Amygdala (tissue), 56 donors: ENCODE data around the gene SHANK2.

Source experiments
- DNase-seq, 56 donors: peaks; one replicate each; lab custom pipeline; 2025; lab: John Stamatoyannopoulos, UW

Gene SHANK2

GRCh38 chr11:71252269-71252769 is at the start of gene SHANK2:
SHANK2 (minus strand) TSS chr11:71252577; CDS start chr11:71147326, 105,251 bp downstream.
- DNase-seq = no peak

DNA sequence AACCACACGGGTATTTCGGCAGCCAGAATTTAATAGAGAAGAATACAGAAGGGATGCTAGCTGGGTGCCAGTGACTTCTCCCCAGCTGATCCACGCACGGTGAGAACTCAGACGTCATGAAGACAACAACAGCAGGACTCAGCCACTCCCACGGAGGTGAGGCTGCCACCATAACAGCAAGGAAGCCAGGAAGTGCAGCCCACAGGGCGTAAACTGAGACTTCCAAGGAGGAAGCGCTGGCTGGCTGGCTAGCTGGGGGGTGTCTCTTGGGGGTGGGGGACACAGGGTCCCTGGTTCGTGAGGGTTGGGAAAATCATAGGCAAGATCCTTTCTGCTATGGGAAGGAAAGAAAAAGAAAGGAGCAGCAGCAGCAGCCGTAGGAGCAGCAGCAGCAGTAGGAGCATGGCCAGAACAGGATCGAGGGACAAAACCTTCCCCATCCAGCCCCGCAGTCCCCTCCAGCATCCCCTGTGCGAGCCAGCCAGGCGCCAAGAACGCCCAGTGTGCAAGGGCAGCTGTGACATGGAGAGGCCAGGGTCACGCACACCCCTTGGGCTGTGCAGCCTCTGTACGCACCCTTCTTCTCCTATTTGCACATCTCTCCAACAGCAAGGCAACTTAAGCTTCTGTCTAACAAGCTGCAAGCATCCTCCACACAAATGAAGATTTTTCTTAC is 49.6 kb upstream of the SHANK2 start:
- DNase-seq = no peak

DNA sequence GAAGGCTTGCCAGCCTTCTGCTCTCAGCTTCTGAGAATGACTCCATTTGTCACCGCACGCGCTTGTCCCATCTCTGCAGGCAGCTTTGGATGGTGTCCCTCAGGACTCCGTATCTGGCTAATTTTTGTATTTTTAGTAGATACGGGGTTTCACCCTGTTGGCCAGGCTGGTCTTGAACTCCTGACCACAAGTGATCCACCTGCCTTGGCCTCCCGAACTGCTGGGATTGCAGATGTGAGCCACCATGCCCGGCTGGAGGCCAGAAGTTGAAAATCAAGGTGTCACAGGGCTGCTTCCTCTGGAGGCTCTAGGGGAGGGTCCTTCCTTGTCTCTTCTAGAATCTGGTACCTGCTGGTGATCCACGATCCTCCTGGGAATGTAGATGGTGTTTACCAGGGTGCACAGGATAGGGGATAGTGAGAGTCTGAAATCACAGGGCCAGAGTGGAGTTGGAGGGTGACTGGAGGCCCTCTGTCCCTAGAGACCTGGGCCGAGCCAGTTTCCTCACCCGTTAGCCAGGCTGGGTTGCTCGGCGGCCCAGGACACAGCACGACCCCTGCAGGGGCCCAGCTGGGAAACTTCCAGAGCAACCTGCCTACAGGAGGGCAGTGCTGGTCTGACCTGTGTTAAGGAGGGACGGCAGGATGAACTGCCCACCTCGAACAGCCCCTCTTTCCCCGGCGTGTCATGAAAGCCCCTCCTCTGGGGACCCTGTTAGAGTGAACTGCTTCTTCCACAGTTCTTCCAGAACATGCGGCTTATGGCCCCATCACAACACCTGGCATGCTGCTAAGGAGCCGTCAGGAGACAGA is 48.9 kb upstream of the SHANK2 start:
- no peak for DNase-seq

GRCh38 chr11:71300187-71300586 is 47.8 kb upstream of the SHANK2 start:
- DNase-seq = no peak

GRCh38 chr11:71298761-71299181 is 46.4 kb upstream of the SHANK2 start:
- DNase-seq = no peak

GRCh38 chr11:71298016-71298550 is 45.7 kb upstream of the SHANK2 start:
- DNase-seq = no peak

GRCh38 chr11:71294846-71295600 is 42.6 kb upstream of the SHANK2 start:
- no peak for DNase-seq

GRCh38 chr11:71293961-71294782 is 41.8 kb upstream of the SHANK2 start:
- no peak for DNase-seq

- DNase-seq = peak in 39 of 56 donors; percentile 1 to 64 (median 21)
Measured at GRCh38 chr11:71286701-71287643, 34.6 kb upstream of the SHANK2 start.

- DNase-seq = no peak
Measured at GRCh38 chr11:71285111-71285510, 32.7 kb upstream of the SHANK2 start.

GRCh38 chr11:71284525-71285092 is 32.2 kb upstream of the SHANK2 start:
- DNase-seq = peak in 1 of 56 donors; percentile 32

DNA sequence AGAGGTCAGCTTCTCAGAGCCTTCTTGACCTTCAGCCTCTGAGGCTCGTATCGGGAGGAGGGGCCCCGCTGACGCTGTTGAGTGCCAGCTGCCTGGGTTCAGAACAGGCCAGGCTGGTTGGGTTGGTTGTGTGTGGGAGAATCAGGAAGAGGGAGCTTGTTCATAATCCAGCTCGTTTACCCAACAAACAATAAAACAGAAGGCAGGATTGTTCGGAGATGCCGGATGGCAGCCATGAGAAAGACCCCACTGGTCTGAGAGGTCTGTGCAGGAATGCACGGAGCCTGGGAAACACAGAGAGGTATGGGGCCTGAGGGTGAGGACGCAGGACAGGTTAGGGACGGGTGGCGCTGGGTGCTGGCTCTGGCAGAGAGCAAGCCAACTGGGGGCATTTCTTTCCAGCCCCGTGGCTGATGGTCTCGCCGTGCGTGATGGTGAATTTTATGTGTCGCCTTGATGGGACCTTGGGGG is 31.6 kb upstream of the SHANK2 start:
- no peak for DNase-seq

DNA sequence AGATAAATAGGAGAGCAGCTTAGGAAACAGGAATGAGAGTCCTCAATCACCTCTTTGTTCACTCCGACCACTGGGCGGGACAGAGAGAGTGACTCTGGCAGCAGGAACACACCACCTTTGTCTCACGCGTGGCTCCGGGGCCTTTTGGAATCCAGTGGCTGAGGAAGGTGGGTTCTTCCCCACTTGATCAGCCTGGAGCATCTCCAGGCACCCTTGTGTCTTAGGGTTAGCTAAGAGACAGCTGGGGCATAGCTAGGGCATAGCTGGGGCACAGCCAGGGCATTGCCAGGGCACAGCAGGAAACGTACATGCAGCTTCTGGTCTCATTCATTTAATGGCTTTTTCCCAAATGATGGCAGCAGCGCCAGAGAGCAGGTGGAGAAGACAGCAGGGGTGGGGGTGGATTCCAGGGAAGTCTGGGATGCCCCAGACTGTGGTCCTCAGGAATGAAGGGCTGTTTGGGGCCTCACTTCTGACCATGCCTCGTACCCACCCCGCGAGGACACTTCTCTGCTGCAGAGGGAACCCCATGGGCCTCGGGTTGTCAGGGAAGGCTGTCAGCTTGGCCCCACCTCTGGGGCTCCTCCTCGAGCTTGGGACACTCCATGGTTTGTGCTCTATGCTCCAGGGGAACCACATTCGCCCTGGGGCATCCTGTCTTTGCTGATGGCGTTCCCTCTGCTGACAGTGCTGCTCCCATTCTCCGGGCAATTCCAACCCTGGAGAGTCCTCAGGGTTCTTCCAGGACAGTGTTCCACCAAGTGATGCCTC is 30.4 kb upstream of the SHANK2 start:
- DNase-seq = peak in 1 of 56 donors; percentile 14

DNA sequence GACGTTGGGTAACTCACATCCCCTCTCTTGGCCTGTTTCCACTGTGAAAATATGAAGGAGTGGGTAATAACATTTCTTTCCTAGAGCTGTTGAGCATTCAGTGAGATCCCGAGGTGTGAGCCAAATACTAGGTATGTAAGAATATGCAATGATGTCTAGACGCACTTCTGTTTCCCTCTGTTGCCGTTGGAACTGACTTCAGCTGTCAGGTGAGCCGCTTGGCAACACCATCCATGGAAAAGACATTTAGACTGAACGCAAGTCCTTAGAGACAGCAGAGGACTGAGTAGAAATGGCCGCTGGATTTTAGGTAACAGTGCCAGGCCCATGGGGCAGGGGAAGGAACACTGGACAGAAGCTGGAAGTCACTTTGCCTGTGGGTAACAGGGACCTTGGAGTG is 29.5 kb upstream of the SHANK2 start:
- DNase-seq = no peak

DNA sequence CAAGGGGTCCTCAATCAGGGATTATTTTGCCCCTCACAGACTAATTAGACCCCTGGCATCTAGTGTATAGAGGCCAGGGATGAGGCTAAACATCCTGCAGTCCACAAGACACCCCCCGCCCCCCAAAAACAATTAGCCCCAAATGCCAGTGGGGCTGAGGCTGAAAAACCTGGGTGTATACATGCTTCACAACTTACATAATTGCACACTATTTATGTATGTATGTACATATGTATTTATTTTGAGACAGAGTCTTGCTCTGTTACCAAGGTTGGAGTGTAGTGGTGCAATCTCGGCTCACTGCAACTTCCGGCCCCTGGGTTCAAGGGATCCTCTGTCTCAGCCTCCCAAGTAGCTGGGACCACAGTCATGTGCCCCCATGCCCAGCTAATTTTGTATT is 28.8 kb upstream of the SHANK2 start:
- DNase-seq = no peak

- no peak for DNase-seq
Measured at GRCh38 chr11:71279916-71280645, 27.7 kb upstream of the SHANK2 start.

DNA sequence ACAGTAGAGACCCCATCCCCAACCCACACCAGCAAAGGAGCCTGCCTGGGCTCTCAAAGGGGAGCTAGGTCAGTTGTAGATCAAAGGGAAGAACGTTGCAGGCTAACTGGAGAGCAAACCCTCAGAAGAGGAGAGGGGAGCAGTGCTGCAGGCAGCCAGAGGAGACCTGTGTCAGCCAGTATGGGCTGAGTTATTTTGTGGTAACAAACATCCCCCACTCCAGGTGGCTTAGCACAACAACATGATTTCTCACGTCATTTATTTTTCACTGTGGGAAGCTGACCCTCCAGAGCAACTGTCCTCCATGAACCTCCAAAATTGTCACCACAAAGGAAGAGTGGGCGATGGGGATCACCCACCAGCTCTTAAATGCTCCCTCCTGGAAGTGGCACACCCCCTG is 19.8 kb upstream of the SHANK2 start:
- no peak for DNase-seq
